Ishikawa (cell line): ENCODE measurements around the gene SUSD6.

Source experiments
- EGR1 ChIP-seq: IDR thresholded peaks from 2 replicates; pipeline ENCODE4 v1.6.1; 2012
- EP300 ChIP-seq: IDR thresholded peaks from 2 replicates; pipeline ENCODE4 v1.6.1; 2012; ENCODE audit warnings: borderline replicate concordance
- NFIC ChIP-seq: IDR thresholded peaks from 2 replicates; pipeline ENCODE4 v1.6.1; 2012
- TAF1 ChIP-seq: IDR thresholded peaks from 2 replicates; pipeline ENCODE4 v1.6.1; 2012; ENCODE audit warnings: low read depth, mild to moderate bottlenecking
- TCF12 ChIP-seq: IDR thresholded peaks from 2 replicates; pipeline ENCODE4 v1.6.1; 2012; ENCODE audit warnings: low read depth
- YY1 ChIP-seq: IDR thresholded peaks from 2 replicates; pipeline ENCODE4 v1.6.1; 2012; ENCODE audit warnings: low read depth
- ZBTB7A ChIP-seq: IDR thresholded peaks from 2 replicates; pipeline ENCODE4 v1.6.1; 2012; ENCODE audit warnings: low read depth
- TF ChIP-seq, protein P1 (sequence below): IDR thresholded peaks from 2 replicates; pipeline ENCODE4 v1.6.1; 2012

DNA sequence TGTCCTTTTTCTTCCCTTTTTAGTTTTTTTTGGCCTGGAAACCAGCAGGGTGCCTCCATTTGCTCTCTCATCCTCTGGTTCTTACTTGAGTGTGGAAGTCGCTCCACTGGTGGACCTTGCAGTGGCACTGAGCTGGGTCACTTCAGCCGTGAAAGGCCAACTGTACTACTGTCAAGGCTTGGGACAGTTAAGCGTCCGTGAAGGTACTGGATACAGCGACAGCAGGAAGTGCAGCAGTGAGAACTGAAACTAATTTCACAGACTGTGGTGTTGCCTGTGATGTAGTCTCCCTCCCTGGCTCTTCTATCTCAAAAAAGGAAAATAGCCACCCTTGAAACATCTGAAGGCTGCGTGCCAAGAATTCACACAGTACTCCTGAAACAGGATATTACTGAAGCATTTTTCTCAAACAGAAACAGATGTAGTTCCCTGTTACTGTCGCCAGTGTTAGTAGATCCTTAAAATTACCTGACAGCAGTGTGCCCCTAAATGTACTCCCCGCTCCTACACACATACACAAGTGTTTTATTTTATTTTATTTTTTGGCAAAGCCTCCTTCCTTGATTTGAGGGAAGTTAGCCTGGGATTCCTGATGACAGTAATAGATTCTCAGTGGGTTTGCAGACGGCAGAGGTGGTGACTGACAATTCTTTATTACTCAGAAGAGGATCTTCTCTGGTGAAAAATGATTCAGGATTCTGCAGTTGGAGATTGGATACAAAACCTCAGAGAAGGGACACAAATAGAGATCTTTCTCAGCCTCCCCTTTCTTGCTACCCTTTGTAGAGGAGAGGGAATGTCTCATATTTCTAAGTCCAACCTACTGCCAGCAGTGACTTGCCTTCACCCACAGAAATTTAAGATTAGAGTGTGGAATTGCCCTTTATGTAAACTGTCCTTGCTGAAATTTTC is 4.4 kb downstream of the SUSD6 start:
- TF ChIP-seq YY1 (no peak), EP300 (no peak), NFIC (no peak), TAF1 (no peak), TCF12 (no peak), ZBTB7A (no peak), EGR1 (no peak)
- TF ChIP-seq, protein P1, sequence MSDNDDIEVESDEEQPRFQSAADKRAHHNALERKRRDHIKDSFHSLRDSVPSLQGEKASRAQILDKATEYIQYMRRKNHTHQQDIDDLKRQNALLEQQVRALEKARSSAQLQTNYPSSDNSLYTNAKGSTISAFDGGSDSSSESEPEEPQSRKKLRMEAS, result no peak
